Measurements from ENCODE around the gene CCDC9.
"Not testable (repeated sequence)": the region's sequence is repeated elsewhere in the genome, so short reads cannot be mapped to it uniquely, and the experiment has no call there.

CCDC9 gene

DNA sequence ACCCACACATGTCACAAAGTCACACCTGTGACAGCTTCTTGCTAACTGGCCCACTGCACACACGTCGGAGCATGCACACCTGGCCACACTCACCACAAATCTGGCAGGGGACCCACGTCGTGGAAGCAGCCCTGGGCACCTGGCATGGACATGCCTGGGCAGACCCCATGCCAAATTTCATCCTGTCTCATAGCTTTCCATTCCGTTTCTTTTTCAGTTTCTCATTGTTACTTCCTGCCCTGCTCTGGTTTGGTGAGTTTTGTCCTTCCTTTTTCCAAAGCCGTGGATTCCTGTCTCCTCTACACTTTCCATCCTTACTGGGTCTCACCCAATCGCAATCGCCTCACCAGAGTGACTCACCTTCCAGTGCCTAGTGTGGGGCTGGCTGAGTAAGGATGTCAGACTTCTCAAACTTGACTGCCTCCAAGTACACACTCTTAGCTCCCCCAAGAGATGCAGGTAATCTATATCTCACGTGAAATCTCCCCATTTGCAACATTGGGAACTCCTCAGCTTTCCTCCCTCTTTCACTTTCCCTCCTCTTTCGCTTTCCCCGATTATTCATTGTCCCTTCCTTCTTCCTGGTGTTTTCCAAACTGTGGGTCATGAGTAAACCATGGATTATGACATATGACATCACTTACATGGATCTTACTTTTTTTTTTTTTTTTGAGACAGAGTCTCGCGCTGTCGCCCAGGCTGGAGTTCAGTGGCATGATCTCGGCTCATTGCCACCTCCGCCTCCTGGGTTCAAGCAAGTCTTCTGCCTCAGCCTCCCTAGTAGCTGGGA is 23.7 kb upstream of the CCDC9 start:
- FAIRE-seq = peak; percentile 56
- peak; percentile 78 for DNase-seq (ENCODE audit: low spot score)

DNA sequence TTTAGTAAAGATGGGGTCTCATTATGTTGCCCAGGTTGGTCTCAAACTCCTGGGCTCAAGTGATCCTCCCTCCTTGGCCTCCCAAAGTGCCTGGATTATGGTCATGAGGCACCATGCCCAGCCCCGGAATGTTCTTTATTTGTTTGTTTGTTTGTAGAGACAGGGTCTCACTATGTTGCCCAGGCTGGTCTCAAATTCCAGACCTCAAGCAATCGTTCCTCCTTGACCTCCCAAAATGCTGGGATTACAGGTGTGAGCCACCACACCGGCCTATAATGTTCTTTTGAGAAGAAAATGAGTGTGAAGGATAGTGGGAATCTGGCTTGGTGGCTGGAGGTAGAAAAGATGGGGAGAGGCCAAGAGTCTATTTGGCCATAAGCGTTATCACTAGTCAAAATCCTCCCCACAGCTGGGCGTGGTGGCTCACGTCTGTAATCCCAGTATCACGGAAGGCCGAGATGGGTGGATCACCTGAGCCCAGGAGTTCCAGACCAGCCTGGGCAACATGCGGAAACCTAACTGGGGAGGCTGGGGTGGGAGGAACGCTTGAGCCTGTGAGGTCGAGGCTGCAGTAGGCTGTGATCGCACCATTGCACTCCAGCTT is 20.2 kb upstream of the CCDC9 start:
- FAIRE-seq = no peak
- no peak for DNase-seq (ENCODE audit: low spot score)

DNA sequence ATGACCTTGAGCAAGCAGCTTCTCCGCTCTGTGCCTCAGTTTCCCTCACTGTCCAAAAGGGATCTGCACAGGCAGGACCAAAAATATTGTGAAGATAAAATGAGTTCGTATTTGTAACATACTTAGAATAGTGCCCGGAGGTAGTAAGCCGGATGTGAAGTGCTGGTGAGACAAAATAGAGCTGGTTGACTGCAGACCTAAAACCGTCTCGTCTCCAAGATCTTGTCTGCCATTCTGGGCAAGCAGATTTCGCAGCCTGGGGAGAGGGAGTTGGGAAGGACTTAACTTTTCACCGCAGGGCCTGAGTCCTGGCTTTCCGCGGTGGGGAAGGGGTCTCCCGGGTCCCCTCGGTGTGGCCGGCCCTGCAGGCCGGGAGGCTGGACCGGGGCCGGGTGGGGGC is 17.2 kb upstream of the CCDC9 start:
- DNase-seq (ENCODE audit: low spot score) (no peak), FAIRE-seq (no peak)

DNA sequence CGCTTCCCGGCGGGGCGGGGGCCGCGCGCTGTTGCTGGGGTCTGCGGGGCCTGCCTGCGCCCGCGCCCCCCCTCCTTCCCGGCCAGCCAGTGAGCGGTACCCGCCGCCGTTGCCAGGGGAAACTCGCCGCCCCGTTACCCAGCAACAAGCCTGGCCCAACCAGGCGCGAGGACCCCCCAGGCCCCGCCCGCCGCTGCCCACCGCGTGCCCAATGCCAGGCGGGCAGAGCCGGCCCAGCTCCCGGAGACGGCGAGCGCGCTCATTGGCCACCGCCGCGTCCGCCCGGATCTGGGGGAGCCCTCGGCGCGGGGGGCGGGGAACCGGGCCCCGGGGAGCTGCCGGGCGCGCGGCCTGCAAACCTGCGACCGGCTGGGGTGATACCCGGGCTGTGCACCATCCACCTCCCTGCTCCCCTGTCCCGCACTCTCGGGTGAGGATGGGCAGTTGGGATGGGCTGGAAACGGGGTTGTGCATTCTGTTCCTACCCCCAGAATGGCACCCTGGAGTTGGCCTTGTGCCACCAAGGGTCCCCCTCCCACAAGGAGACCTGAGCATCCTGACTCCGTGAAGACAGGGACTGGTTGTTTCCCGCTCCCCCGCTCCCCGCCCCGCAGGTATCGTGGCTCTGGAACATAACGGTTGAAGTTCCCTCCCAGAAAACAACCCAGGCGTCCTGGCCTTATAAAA is 16.6 kb upstream of the CCDC9 start:
- FAIRE-seq = no peak
- no peak for DNase-seq (ENCODE audit: low spot score)

GRCh38 chr19:47240556-47240955 is 15.8 kb upstream of the CCDC9 start:
- FAIRE-seq (no peak), DNase-seq (ENCODE audit: low spot score) (no peak)

DNA sequence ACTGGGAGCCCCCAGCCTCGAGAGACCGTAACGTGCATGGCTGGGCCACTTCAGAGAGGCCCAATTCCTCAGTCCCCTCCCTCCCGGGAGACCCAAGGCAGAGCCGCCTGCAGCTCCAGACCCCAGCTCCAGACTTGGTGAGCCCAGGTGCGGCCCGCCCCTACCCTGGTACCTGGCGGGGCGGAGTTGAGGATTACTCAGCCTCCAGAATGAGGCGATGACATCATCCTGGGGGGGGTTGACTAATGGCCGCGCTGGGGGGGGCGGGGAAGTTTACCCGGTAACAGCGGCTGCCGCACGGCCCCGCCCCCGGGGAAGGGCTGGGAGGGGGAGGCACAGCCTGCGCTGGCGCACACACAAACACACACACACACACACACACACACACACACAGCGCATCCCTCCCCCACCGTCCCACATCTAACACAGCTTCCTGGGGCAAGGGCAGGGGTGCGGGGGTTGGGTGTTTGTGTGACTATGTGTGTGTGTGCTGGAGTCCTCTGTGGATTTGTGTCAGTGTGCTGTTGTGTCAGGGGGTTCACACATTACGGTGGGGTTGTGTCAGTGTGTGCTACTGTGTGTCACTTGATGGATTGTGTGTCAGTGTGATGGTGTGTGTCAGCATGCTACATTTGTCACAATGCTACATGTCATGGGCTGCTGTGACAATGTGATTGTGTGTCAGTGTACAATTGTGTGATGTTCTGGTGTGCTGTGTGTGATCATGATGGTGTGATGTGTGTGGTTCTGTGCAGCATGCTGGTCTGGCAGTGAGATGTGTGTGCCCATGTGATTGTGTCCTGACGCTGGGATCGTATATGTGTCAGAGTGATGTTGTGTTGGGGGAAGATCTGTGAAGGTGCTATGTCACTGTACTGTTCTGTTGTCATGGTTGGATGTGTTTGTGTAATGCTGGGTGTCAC is 15.1 kb upstream of the CCDC9 start:
- DNase-seq (ENCODE audit: low spot score) = peak; percentile 43
- no peak for FAIRE-seq

- FAIRE-seq = no peak
- DNase-seq (ENCODE audit: low spot score) = no peak
These were observed 14.3 kb upstream of the CCDC9 start for GRCh38 chr19:47241919-47242577.

GRCh38 chr19:47243364-47243775 is 13.0 kb upstream of the CCDC9 start:
- DNase-seq (ENCODE audit: low spot score) (no peak), FAIRE-seq (no peak)

DNA sequence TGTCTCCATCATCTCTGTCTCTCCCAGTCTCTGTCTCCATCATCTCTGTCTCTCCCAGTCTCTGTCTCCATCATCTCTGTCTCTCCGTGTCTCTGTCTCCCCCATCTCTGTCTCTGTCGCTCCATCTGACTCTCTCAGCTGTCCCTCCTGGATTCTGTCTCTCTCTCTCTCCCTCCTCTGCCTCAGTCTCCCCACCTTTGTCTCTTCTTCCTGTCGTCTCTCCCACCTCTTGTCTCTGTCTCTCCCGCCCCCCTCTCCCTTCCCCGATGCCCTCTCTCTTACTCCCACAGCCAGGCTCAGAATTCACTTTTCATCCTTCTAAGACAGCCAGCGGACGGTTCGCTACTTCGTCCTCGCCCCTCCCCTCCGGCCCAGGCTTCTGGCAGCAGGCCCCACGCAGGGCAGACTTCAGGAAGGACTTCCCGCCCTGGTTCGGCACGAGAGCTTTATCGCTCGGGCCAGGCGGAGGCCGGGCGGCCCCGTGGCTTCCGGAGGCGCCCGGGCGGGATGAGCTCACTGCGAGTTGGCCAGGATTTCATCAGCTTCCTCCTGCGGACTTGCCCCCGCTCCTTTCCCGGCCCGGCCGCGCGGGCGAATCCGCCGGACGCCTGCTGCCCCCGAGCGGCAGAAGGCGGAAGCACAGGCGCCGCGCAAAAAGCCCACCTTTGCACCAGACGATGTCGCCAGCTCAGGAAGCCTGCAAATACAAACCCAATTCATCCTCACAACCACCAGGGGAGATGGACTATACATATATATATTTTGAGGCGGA is 12.4 kb upstream of the CCDC9 start:
- DNase-seq (ENCODE audit: low spot score) (peak; percentile 91), FAIRE-seq (no peak)

DNA sequence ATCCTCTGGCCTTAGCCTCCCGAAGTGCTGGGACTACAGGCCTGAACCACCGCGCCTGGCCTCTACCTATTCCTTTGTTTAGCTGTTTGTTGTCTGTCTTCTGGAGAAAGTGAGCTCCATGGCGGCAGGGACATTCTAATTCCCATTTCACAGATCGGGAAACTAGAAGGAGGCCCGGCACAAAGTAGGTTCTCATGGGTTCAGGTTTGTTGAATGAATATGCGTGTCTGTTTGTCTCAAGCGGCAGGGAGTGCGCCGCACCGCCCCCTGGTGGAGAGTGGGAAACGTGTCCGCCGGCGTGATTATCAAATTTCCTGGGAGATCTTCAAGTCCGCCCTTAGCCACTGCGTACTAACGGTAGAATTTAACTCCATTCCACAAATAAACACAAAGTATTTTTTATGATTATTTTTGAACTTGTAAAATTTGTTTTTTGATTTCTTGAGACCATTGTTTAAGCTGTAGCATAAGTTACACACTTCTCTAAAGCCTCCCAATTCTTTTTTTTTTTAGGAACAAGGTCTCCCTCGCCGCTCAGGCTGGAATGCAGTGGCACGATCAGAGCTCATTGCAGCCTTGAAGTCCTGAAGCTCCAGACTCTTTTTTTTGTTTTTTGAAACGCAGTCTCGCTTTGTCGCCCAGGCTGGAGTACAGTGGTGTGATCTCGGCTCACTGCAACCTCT is 8.9 kb upstream of the CCDC9 start:
- no peak for DNase-seq (ENCODE audit: low spot score)
- FAIRE-seq = no peak

GRCh38 chr19:47253016-47253415 is 3.3 kb upstream of the CCDC9 start:
- FAIRE-seq; DNase-seq (ENCODE audit: low spot score): not testable (repeated sequence)

- DNase-seq (ENCODE audit: low spot score) (peak; percentile 74), FAIRE-seq (peak; percentile 60)
These were observed 2.9 kb upstream of the CCDC9 start for GRCh38 chr19:47253467-47253881.

GRCh38 chr19:47253970-47254369 is 2.4 kb upstream of the CCDC9 start:
- FAIRE-seq (no peak), DNase-seq (ENCODE audit: low spot score) (no peak)

DNA sequence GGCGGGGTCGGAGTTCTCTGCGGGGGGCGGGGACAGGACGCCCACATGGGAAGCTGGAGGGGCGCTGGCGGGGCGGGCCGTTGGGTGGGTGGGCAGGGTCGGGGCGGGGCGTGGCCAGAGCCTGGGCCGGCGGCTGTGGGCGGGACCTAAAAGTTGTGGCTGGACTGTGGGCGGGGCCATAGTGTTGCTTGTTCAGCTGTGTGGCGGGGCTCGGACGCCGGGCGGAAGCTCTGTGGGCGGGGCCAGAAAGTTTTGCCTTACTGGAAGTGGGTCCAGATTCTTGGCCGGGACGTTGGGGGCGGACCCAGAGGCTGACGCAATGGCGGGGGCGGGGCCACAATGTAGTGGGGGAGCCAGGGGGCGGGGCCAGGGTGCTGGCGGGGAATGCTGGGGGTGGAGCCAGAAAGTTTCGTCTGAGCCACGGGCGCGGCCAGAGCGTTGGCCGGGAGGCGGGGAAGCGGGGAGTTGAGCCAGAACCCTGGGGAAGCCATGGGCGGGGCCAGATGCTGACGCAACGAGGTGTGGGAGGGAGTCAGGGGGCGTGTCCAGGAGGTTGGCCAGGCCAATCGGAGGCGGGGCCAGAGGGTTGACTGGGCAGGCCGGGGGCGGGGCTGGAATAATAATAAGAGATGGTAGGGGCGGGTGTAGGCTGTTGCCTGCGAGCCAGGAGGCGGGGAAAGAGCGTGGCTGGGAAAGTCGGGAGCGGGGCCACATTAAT is 527 bp downstream of the CCDC9 start:
- FAIRE-seq (peak; percentile 90), DNase-seq (ENCODE audit: low spot score) (peak; percentile 97)

DNA sequence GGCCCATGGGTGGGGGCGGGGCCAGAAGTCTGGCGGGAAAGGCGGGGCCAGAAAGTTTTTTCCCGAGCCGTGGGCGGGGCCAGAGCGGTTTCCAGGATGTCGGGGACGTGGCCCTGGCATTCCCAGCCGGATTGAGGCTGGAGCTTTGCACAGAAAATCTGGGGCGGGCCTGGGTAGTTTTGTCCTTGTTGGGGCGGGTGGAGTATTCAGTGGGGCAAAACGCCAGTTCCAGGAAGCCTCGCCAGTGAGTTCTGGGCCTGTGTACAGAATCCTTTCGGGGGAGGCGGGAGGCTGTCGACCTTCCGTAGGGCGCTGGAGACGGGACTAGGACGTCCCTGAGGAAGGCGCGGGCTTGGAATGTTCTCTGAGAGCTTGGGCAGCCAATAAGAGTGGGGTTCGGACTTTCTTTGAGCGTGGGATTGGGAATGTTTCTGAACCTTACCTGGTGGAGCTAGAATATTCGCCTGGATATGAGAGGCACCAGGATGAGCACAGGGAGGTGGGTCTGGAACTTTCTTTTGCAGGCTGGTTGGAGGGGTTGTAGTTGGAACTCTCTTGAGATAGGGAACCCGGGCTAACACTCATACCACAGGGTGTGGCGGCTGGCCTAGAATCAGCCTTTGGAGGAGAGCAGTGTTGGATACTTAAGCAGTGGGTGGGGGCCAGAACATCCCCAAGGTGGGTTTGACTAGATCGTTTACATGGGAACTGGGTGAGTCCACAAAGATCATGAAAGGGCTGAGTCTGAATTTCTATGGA is 1.3 kb downstream of the CCDC9 start:
- FAIRE-seq (no peak), DNase-seq (ENCODE audit: low spot score) (no peak)

DNA sequence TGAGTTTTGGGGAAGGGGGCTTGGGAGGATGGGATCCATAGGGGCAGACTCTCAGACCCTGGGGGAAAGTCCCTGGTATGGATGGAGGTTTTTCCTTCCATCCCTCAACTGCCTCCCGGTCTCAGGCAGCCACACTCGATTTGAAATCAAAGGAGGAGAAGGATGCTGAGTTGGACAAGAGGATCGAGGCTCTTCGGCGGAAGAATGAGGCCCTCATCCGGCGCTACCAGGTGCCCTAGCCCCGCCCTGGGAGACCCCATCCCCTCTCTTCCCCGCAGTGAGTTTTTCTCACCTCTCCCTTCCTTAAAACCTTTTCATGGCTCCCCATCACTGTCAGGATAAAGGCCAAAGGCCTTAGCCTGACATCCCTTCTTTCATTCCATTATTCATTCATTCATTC is 2.1 kb downstream of the CCDC9 start:
- FAIRE-seq (no peak), DNase-seq (ENCODE audit: low spot score) (no peak)

DNA sequence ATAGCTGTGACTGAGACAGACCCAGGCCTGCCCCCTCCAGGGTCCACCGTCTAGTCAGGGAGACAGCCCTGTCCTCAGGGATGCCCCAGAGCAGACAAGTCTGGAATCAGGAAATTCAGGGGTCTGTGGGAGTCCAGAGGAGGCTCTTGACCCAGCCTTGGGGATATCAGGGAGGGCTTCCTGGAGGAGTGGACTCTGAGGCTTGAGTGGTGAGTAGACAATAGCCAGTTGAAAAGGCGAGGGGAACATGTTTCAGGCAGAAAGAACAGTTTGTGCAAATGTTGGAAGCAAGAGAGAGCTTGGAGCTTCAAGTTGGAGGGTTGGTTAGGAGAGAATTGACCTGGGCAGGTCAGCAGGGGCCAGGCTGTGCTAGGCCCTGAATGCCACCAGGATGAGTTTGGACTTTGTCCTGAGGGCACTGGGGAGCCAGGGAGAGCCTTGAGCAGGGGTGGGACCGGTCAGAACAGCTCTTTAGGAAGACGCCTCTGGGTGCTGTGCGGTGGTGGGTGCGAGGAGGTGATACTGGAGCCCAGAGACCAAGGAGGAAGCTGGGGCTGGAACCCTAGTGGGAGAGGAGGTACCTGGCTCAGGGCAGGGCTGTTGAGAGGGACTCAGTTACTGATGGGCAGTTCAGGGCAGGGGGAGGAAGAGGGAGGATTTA is 2.7 kb downstream of the CCDC9 start:
- no peak for DNase-seq (ENCODE audit: low spot score)
- no peak for FAIRE-seq

DNA sequence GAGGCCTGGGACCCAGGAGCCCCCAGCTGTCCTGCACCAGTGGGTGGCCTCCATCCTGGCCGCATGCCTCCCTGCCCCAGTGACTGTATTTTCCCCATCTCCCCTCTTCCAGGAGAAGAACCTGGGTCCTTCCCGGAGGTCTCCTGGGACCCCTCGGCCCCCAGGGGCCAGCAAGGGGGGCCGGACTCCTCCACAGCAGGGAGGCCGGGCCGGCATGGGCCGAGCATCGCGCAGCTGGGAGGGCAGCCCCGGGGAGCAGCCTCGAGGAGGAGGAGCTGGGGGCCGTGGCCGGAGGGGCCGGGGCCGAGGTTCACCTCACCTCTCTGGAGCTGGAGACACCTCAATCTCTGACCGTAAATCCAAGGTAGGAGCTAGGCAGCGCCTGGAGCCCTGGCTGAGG is 4.2 kb downstream of the CCDC9 start:
- DNase-seq (ENCODE audit: low spot score) (no peak), FAIRE-seq (no peak)

Measured in RCC 7860 (cell line).